Transverse colon (tissue), 4 donors: ENCODE measurements around the gene ADSL. TPM values are rescaled to one million over a fixed set of nuclear protein-coding genes. Genes with fewer than 3 reads are reported as not detected.

Source experiments
- DNase-seq: peaks from one replicate; pipeline ENCODE4 v3.0.0-alpha.2; 2019
- H3K27ac ChIP-seq, 4 donors: fragments of 200-600 bp; sonication (generic); 2 replicates each; pipeline ENCODE4 v1.5.1; 2016 to 2018; ENCODE audit warnings: inconsistent platforms in 4 of 4
- H3K27me3 ChIP-seq: fragments of 200-600 bp; sonication (generic); 2 replicates; pipeline ENCODE4 v1.5.1; 2017; ENCODE audit warnings: inconsistent platforms
- H3K36me3 ChIP-seq, 4 donors: fragments of 200-600 bp; sonication (generic); 2 replicates each; pipeline ENCODE4 v1.5.1; 2017 to 2019; ENCODE audit warnings: inconsistent platforms in 4 of 4
- H3K4me1 ChIP-seq, 4 donors: fragments of 200-600 bp; sonication (generic); 2 replicates each; pipeline ENCODE4 v1.5.1; 2017 to 2020; ENCODE audit warnings: inconsistent platforms in 4 of 4
- H3K4me3 ChIP-seq, 4 donors: fragments of 200-600 bp; sonication (generic); 1 replicate in 1 of 4; 2 replicates in 3 of 4; pipeline versions ENCODE4 v1.5.1 to v1.6.1; 2017 to 2019; ENCODE audit warnings: inconsistent platforms in 4 of 4
- H3K9me3 ChIP-seq, 2 donors: fragments of 200-600 bp; sonication (generic); 2 replicates each; pipeline ENCODE4 v1.5.1; 2017 to 2019; ENCODE audit warnings: inconsistent platforms in 2 of 2
- CTCF ChIP-seq, 5 experiments: fragments of 200-600 bp in 3 of 5; fragments of 450-650 bp in 2 of 5; sonication (generic) in 3 of 5; IDR thresholded peaks; 1 replicate in 2 of 5; 2 replicates in 3 of 5; pipeline ENCODE4 v1.5.1; 2016 to 2017; ENCODE audit warnings: antibody characterized with exemption in 5 of 5, inconsistent platforms in 3 of 5, mild to moderate bottlenecking in 2 of 5, moderate library complexity in 1 of 5
- EP300 ChIP-seq: sonication (generic); formaldehyde crosslinking; IDR thresholded peaks from one replicate; pipeline ENCODE4 v1.6.1; 2017; ENCODE audit warnings: antibody characterized with exemption, low read depth
- POLR2A ChIP-seq: fragments of 450-650 bp; IDR thresholded peaks from one replicate; pipeline ENCODE4 v1.6.1; 2016; ENCODE audit warnings: antibody characterized with exemption, mild to moderate bottlenecking, moderate library complexity
- POLR2AphosphoS5 ChIP-seq, 3 donors: sonication (generic); formaldehyde crosslinking; IDR thresholded peaks; one replicate each; pipeline ENCODE4 v1.6.1; 2016; ENCODE audit warnings: antibody characterized with exemption in 3 of 3
- WGBS, 2 donors: methylation state at CpG; one replicate each; pipeline ENCODE4 v1.1.5; 2018; ENCODE audit warnings: low coverage in 1 of 2; 5-methylcytosine and 5-hydroxymethylcytosine counted together
- in situ Hi-C, 4 donors: fragments of 200-750 bp; cut with MboI; loops; one replicate each; pipeline versions ENCODE4 v1.15.0 to v1.15.1; 2017; ENCODE audit warnings: low sequenced_read_pairs in 3 of 4, low pct_ligation_motif_present in 1 of 4, low pct_unique_long_range_greater_than_20kb in 1 of 4
- intact Hi-C: fragments of 100-400 bp; cut with DNase I; formaldehyde crosslinking; loops from one replicate; pipeline ENCODE4 v1.15.1; 2023; ENCODE audit warnings: low total_unique reads
- total RNA-seq, 4 donors: library from RNA; depleted of rRNA; stranded (reverse); fragments of >200 nt; gene quantifications; one replicate each; pipeline ENCODE4 v1.1.0, GENCODE V29; 2016

ADSL gene
- total RNA-seq, 4 donors from 2014 or later, result 13.5 to 70.7 (median 41.8) TPM

- H3K4me3 ChIP-seq, result no peak overlapping the region
- no peaks in the 10 kb centered on the region for H3K9me3 ChIP-seq
- peaks cover 0 to 14% (median 6%) of the 10 kb centered on the region in 4 donors for H3K36me3 ChIP-seq
- in situ Hi-C loops (no loop called here), intact Hi-C loops (no loop called here)
- H3K27ac ChIP-seq, result peak overlapping the region in 1 of 4 donors; percentile 44
- TF ChIP-seq EP300 (no peak), CTCF (IDR thresholded peaks at IDR 0.05) (no peak), POLR2A (no peak), POLR2AphosphoS5 (IDR thresholded peaks at IDR 0.05) (no peak)
- peak; percentile 42 for DNase-seq
- H3K27me3 ChIP-seq, result no peaks in the 10 kb centered on the region
- 79% methylated on average over 13 to 15 of the region's 15 CpGs for WGBS, 2 donors
- peaks cover 0 to 51% (median 12%) of the 10 kb centered on the region in 4 donors for H3K4me1 ChIP-seq
These were observed 53.9 kb downstream of the ADSL start for GRCh38 chr22:40400159-40400558.

DNA sequence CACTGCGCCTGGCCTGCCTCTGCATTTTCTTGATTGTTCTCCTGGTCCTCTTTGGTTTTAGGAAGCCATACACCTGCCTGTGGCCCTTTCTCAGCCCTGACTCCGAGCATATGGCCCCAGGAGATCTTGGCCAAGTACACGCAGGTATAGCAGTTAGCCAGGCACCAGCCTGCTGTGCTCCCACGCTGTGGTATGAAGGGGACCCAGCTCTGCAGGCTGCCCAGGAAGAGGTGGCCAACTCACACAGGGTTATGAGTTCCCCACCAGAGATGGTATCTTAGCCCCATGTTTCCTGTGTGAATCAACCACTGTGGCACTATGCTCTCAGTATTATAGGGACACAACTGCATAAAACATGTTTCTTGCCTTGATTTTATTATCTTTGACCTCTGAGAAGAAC, 55.2 kb downstream of the ADSL start:
- intact Hi-C loops (no loop called here), in situ Hi-C loops (no loop called here)
- Histone ChIP-seq H3K27me3 (no peaks in the 10 kb centered on the region), H3K4me3 (no peak overlapping the region), H3K4me1 (peaks cover 0 to 37% (median 7%) of the 10 kb centered on the region in 4 donors), H3K36me3 (peaks cover 0 to 27% (median 13%) of the 10 kb centered on the region in 4 donors), H3K9me3 (no peaks in the 10 kb centered on the region), H3K27ac (no peak overlapping the region)
- TF ChIP-seq POLR2A (no peak), CTCF (IDR thresholded peaks at IDR 0.05) (no peak), EP300 (no peak), POLR2AphosphoS5 (IDR thresholded peaks at IDR 0.05) (no peak)
- DNase-seq, result no peak
- WGBS, 2 donors, result 90% methylated on average over 4 of the region's 4 CpGs; no CpG with 5 or more reads in 1 of the 2 donors

- intact Hi-C loops, result no loop called here
- no peak overlapping the region for H3K4me3 ChIP-seq
- in situ Hi-C loops, result no loop called here
- DNase-seq, result no peak
- H3K27ac ChIP-seq, result no peak overlapping the region
- no peaks in the 10 kb centered on the region for H3K9me3 ChIP-seq
- H3K4me1 ChIP-seq, result peaks cover 0 to 33% (median 6%) of the 10 kb centered on the region in 4 donors
- WGBS, 2 donors, result 91% methylated on average over 4 to 8 of the region's 8 CpGs
- peaks cover 0 to 31% (median 15%) of the 10 kb centered on the region in 4 donors for H3K36me3 ChIP-seq
- TF ChIP-seq POLR2A, result no peak
- TF ChIP-seq POLR2AphosphoS5 (IDR thresholded peaks at IDR 0.05), result no peak
- no peak for TF ChIP-seq EP300
- TF ChIP-seq CTCF (IDR thresholded peaks at IDR 0.05), result no peak
- no peaks in the 10 kb centered on the region for H3K27me3 ChIP-seq
These were observed 55.7 kb downstream of the ADSL start for GRCh38 chr22:40401981-40402406.

DNA sequence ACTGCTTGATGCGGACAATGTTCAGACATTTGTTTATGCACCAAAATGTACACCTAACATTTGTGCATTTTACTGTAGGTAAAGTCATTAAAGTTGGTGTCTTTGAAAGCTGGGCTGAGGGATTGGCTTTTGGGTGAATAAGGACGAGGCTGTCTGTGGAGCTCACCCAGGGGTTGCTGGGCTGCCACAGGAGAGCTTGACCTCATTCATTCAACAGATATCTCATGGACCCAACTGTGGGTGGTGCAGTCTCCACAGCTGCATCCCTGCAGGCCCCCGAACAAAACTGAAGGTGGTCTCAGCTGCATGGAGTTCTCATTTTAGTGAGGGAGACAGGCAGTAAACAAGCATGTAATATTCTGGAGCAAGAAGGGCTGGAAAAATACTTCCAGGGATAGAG, 56.8 kb downstream of the ADSL start:
- WGBS, 2 donors, result 83% methylated on average over 1 to 3 of the region's 3 CpGs
- H3K36me3 ChIP-seq, result peaks cover 0 to 36% (median 17%) of the 10 kb centered on the region in 4 donors
- no peak overlapping the region for H3K4me3 ChIP-seq
- H3K27me3 ChIP-seq, result no peaks in the 10 kb centered on the region
- in situ Hi-C loops (no loop called here), intact Hi-C loops (no loop called here)
- peaks cover 0 to 22% (median 3%) of the 10 kb centered on the region in 4 donors for H3K4me1 ChIP-seq
- no peaks in the 10 kb centered on the region for H3K9me3 ChIP-seq
- DNase-seq, result no peak
- TF ChIP-seq CTCF (IDR thresholded peaks at IDR 0.05) (no peak), POLR2AphosphoS5 (IDR thresholded peaks at IDR 0.05) (no peak), POLR2A (no peak), EP300 (no peak)
- no peak overlapping the region for H3K27ac ChIP-seq
